IPS-18a (cell line): Measurements from ENCODE around the gene OTOGL.

Experiments used
- H3K27ac ChIP-seq: one replicate; pipeline ENCODE4 v1.5.1; 2013; ENCODE audit warnings: low read length
- H3K27me3 ChIP-seq: one replicate; pipeline ENCODE4 v1.6.1; 2013; ENCODE audit warnings: mild to moderate bottlenecking, low read length; ENCODE audit not compliant: control insufficient read depth, insufficient read depth
- H3K36me3 ChIP-seq: one replicate; pipeline ENCODE4 v1.6.1; 2013; ENCODE audit warnings: low read depth, low read length; ENCODE audit not compliant: control insufficient read depth
- H3K4me1 ChIP-seq: one replicate; pipeline ENCODE4 v1.6.1; 2013; ENCODE audit warnings: low read depth, low read length; ENCODE audit not compliant: control insufficient read depth
- H3K4me3 ChIP-seq: one replicate; pipeline ENCODE4 v1.5.1; 2013; ENCODE audit warnings: low read length
- H3K9ac ChIP-seq: one replicate; pipeline ENCODE4 v1.6.1; 2013; ENCODE audit warnings: mild to moderate bottlenecking, low read length, moderate library complexity
- H3K9me3 ChIP-seq: one replicate; pipeline ENCODE4 v1.6.1; 2013; ENCODE audit warnings: low read depth, low read length; ENCODE audit not compliant: control insufficient read depth

Gene OTOGL

GRCh38 chr12:80325167-80325959, 226.0 kb downstream of the OTOGL start:
- H3K27me3 ChIP-seq, result no peaks in the 10 kb centered on the region
- no peak overlapping the region for H3K27ac ChIP-seq
- peaks cover 14% of the 10 kb centered on the region for H3K4me1 ChIP-seq
- H3K4me3 ChIP-seq, result no peak overlapping the region
- H3K9me3 ChIP-seq, result no peaks in the 10 kb centered on the region
- no peak overlapping the region for H3K9ac ChIP-seq
- H3K36me3 ChIP-seq, result no peaks in the 10 kb centered on the region

- no peak overlapping the region for H3K27ac ChIP-seq
- H3K36me3 ChIP-seq, result no peaks in the 10 kb centered on the region
- no peak overlapping the region for H3K4me3 ChIP-seq
- no peaks in the 10 kb centered on the region for H3K9me3 ChIP-seq
- H3K27me3 ChIP-seq, result no peaks in the 10 kb centered on the region
- H3K9ac ChIP-seq, result no peak overlapping the region
- H3K4me1 ChIP-seq, result no peaks in the 10 kb centered on the region
Observed at GRCh38 chr12:80332827-80333226, 233.5 kb downstream of the OTOGL start.

GRCh38 chr12:80352474-80352873, 253.1 kb downstream of the OTOGL start:
- Histone ChIP-seq H3K9me3 (no peaks in the 10 kb centered on the region), H3K4me1 (no peaks in the 10 kb centered on the region), H3K27me3 (no peaks in the 10 kb centered on the region), H3K4me3 (no peak overlapping the region), H3K36me3 (no peaks in the 10 kb centered on the region), H3K27ac (no peak overlapping the region), H3K9ac (no peak overlapping the region)

GRCh38 chr12:80353254-80353653, 253.9 kb downstream of the OTOGL start:
- no peaks in the 10 kb centered on the region for H3K9me3 ChIP-seq
- H3K27me3 ChIP-seq, result no peaks in the 10 kb centered on the region
- H3K9ac ChIP-seq, result no peak overlapping the region
- H3K36me3 ChIP-seq, result no peaks in the 10 kb centered on the region
- no peaks in the 10 kb centered on the region for H3K4me1 ChIP-seq
- H3K27ac ChIP-seq, result no peak overlapping the region
- no peak overlapping the region for H3K4me3 ChIP-seq

- no peak overlapping the region for H3K9ac ChIP-seq
- H3K36me3 ChIP-seq, result no peaks in the 10 kb centered on the region
- H3K9me3 ChIP-seq, result no peaks in the 10 kb centered on the region
- no peak overlapping the region for H3K27ac ChIP-seq
- H3K4me1 ChIP-seq, result no peaks in the 10 kb centered on the region
- no peaks in the 10 kb centered on the region for H3K27me3 ChIP-seq
- no peak overlapping the region for H3K4me3 ChIP-seq
Observed at GRCh38 chr12:80356097-80356496, 256.8 kb downstream of the OTOGL start.

GRCh38 chr12:80359703-80360102, 260.4 kb downstream of the OTOGL start:
- no peak overlapping the region for H3K4me3 ChIP-seq
- H3K4me1 ChIP-seq, result no peaks in the 10 kb centered on the region
- H3K27me3 ChIP-seq, result no peaks in the 10 kb centered on the region
- no peaks in the 10 kb centered on the region for H3K9me3 ChIP-seq
- no peaks in the 10 kb centered on the region for H3K36me3 ChIP-seq
- no peak overlapping the region for H3K9ac ChIP-seq
- H3K27ac ChIP-seq, result no peak overlapping the region

GRCh38 chr12:80364056-80364455, 264.7 kb downstream of the OTOGL start:
- Histone ChIP-seq H3K27me3 (no peaks in the 10 kb centered on the region), H3K27ac (no peak overlapping the region), H3K9me3 (no peaks in the 10 kb centered on the region), H3K4me3 (no peak overlapping the region), H3K36me3 (no peaks in the 10 kb centered on the region), H3K4me1 (no peaks in the 10 kb centered on the region), H3K9ac (no peak overlapping the region)

GRCh38 chr12:80373666-80374065, 274.3 kb downstream of the OTOGL start:
- Histone ChIP-seq H3K27me3 (no peaks in the 10 kb centered on the region), H3K36me3 (no peaks in the 10 kb centered on the region), H3K9me3 (no peaks in the 10 kb centered on the region), H3K4me3 (no peak overlapping the region), H3K4me1 (no peaks in the 10 kb centered on the region), H3K27ac (no peak overlapping the region), H3K9ac (no peak overlapping the region)

- no peaks in the 10 kb centered on the region for H3K27me3 ChIP-seq
- H3K27ac ChIP-seq, result no peak overlapping the region
- no peaks in the 10 kb centered on the region for H3K4me1 ChIP-seq
- H3K9me3 ChIP-seq, result no peaks in the 10 kb centered on the region
- no peak overlapping the region for H3K9ac ChIP-seq
- no peak overlapping the region for H3K4me3 ChIP-seq
- no peaks in the 10 kb centered on the region for H3K36me3 ChIP-seq
Observed at GRCh38 chr12:80374615-80375014, 275.3 kb downstream of the OTOGL start.

GRCh38 chr12:80377140-80377794, 277.9 kb downstream of the OTOGL start:
- H3K36me3 ChIP-seq, result no peaks in the 10 kb centered on the region
- H3K9ac ChIP-seq, result no peak overlapping the region
- no peak overlapping the region for H3K4me3 ChIP-seq
- H3K27me3 ChIP-seq, result no peaks in the 10 kb centered on the region
- no peaks in the 10 kb centered on the region for H3K9me3 ChIP-seq
- no peak overlapping the region for H3K27ac ChIP-seq
- no peaks in the 10 kb centered on the region for H3K4me1 ChIP-seq

GRCh38 chr12:80381121-80381520, 281.8 kb downstream of the OTOGL start:
- Histone ChIP-seq H3K27me3 (no peaks in the 10 kb centered on the region), H3K4me3 (no peak overlapping the region), H3K4me1 (no peaks in the 10 kb centered on the region), H3K9ac (no peak overlapping the region), H3K9me3 (no peaks in the 10 kb centered on the region), H3K36me3 (no peaks in the 10 kb centered on the region), H3K27ac (no peak overlapping the region)

- Histone ChIP-seq H3K4me1 (no peaks in the 10 kb centered on the region), H3K36me3 (no peaks in the 10 kb centered on the region), H3K9ac (no peak overlapping the region), H3K27ac (no peak overlapping the region), H3K9me3 (no peaks in the 10 kb centered on the region), H3K27me3 (no peaks in the 10 kb centered on the region), H3K4me3 (no peak overlapping the region)
Observed at GRCh38 chr12:80382254-80382653, 282.9 kb downstream of the OTOGL start.
